ENCODE data around the gene ARAP3.

The ARAP3 gene

DNA sequence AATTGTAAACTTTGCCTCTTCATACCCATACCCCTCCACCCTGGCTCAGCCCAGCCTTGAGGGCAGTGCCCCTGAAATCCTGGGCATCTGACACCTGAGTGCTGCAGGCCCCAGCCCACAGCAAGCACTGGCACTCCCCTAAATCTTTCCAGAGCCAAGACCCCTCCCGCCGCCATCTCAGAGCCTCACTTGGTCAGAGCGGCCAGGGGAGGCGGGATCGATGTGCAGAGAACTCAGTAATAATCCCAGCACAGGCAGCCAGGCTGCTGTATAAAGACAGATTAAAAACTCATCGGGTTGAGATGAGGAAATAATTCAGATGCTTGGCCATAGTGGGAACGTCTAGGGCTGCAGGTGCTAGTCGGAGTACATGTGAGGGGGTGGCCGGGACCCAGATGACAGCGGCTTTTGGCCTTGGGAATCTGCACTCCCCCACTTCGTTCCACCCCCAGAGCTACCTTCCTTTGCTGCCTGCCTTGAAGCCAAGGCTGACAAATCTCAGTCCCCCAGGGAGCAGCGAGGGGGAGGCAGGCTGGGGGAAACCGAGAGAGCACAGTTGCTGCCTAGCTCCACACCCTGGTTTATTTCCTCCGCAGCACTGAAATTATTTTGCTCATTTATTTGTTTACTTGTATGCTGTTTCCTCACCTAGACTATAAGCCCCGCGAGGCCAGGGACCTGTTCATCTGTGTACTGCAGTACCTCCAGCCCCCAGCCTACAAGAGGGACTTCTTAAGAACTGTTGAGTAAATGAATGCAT lies 19.5 kb upstream of the ARAP3 start:
- in situ Hi-C loops (cut with MboI; ENCODE audit: low sequenced_read_pairs), result loop anchor here (10.0 kb wide), 1 partner anchor 113 kb away; no protein-coding TSS in a partner anchor

DNA sequence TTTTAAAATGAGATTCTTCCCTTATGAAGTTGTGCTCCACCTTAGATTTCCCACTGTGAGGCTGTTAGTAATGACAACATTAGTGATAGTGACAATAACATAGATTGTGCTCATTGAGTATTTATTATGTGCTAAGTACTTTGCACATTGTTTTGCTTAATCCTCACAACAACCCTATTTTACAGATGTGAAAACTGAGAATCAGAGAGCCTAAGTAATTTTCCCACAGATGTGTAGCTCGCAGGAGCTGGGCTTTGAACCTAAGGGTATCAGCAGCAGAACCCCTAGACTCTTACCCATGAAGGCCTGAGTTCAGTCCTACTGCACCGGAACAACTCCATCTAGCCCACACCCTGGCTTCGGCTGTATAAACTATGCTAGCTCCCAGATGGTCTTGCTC lies 15.6 kb upstream of the ARAP3 start:
- in situ Hi-C loops (cut with MboI; ENCODE audit: low sequenced_read_pairs), result loop anchor here (10.0 to 25.0 kb wide), 2 partner anchors 265 to 447 kb away; partner anchors contain the start of genes PCDH12 and RNF14

DNA sequence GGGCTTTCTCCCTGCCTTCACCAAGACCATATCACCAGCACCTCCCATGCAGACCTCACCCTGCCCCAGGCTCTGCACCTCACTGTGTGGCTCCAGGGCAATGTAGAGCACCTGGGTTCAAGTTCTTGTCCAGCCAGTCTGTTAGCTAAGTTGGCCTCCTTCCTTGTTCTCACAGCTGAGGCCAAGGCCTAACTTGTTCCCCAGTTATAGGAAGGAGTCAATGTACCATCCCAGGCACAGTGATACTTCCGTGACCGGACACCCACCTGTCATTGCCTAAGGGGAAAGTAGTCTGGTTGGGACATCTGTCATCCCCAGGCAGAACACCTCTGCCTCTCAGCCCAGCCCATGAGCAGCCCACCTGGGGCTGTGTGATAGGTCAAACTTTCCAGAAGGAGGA lies 14.4 kb upstream of the ARAP3 start:
- in situ Hi-C loops (cut with MboI; ENCODE audit: low sequenced_read_pairs), result loop anchor here (10.0 to 25.0 kb wide), 2 partner anchors 266 to 448 kb away; partner anchors contain the start of genes PCDH12 and RNF14

GRCh38 chr5:141695627-141696215 lies 13.7 kb upstream of the ARAP3 start:
- in situ Hi-C loops (cut with MboI; ENCODE audit: low sequenced_read_pairs), result loop anchor here (10.0 to 25.0 kb wide), 2 partner anchors 267 to 449 kb away; partner anchors contain the start of genes PCDH12 and RNF14

- in situ Hi-C loops (cut with MboI; ENCODE audit: low sequenced_read_pairs), result loop anchor here (10.0 to 25.0 kb wide), 2 partner anchors 268 to 450 kb away; partner anchors contain the start of genes PCDH12 and RNF14
These were observed 12.4 kb upstream of the ARAP3 start for GRCh38 chr5:141694479-141694878.

DNA sequence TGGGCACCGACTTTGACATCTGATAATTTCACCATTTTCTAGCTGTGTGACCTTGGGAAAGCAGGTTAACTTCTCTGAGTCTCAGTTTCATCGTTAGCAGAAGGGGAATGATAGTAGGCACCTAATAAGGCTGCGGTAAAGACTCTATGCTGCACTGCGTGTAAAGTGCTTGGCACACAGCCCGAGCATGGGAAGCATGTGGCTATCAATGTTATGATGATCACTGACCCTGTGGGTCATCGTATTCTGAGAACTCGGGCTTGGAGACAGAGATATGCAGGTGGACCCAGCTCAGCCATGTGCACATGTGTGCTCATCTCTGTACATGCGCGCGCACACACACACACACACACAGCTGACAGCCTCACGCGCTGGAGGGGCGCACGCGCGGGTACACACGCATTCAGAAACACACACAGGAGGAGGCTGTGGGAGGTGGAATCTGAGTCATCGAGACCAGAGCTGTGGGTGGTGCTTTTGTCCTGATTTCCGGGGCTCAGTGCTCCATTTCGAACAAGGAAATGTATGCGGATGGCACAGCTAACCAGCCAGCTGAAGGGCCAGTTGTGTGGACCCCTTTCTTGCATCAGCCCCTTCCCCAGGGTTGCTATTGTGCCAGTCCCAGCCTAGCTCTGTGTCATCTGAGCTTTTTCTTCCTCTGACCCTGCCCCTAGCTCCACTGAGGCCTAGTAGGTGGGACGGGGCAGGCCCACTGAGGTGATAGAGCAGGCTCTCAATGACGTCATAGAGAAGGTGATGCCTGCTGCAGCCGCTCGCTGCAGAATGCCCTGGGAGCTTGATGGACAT lies 11.1 kb upstream of the ARAP3 start:
- in situ Hi-C loops (cut with MboI; ENCODE audit: low sequenced_read_pairs), result loop anchor here (10.0 to 25.0 kb wide), 2 partner anchors 269 to 452 kb away; partner anchors contain the start of genes PCDH12 and RNF14

DNA sequence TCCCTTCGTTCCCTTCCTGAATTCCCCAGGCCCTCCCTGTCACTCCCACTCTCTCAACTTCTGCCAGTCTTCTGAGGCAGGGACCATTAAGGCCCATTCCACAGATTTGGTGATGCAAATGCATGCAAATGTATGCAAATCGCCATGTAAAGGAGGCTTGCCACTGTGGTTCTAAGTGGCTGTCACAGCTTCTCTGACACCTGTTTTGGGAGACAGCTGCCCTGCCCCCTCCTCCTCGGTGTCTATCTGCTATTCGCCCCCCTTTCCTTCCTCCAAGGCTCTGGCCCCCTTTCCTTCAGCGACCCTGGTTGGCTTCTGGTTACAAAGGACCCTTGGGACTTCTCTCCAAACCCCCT lies 10.5 kb upstream of the ARAP3 start:
- in situ Hi-C loops (cut with MboI; ENCODE audit: low sequenced_read_pairs), result loop anchor here (10.0 to 25.0 kb wide), 2 partner anchors 270 to 452 kb away; partner anchors contain the start of genes PCDH12 and RNF14

- in situ Hi-C loops (cut with MboI; ENCODE audit: low sequenced_read_pairs), result loop anchor here (10.0 to 25.0 kb wide), 2 partner anchors 270 to 453 kb away; partner anchors contain the start of genes PCDH12 and RNF14
These were observed 10.0 kb upstream of the ARAP3 start for GRCh38 chr5:141691867-141692532.

DNA sequence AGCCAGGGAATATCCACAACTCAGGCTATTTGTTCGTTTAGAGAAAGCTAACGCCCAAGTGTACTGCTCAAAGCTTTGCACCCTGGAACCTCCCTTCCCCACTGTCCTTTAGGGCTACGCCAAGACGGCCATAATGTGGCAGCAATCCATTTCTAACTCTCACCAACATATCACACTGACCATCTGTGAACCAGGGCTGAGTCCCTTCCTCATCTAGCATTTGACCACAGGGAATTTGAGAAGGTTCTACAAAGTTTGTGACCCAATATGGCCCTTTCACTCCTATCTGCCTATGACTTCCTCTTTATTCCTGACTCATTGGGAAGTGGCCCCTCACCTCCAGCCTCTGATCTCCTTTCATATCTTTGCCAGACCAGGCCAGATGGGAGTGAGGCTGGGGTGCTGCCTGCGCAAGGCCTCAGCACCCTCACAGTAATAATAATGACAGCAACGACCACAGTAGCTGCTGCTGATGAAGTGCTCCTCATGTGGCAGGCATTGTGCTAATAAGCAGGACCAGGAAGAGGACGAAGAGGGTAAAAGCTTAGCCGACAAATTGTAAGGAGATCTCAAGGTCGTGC lies 9.3 kb upstream of the ARAP3 start:
- in situ Hi-C loops (cut with MboI; ENCODE audit: low sequenced_read_pairs), result loop anchor here (10.0 to 25.0 kb wide), 2 partner anchors 271 to 453 kb away; partner anchors contain the start of genes PCDH12 and RNF14

- in situ Hi-C loops (cut with MboI; ENCODE audit: low sequenced_read_pairs), result loop anchor here (25.0 kb wide), 1 partner anchor 275 kb away; the partner anchor contains the start of genes PCDH12 and RNF14
These were observed 4.8 kb upstream of the ARAP3 start for GRCh38 chr5:141686648-141687416.

DNA sequence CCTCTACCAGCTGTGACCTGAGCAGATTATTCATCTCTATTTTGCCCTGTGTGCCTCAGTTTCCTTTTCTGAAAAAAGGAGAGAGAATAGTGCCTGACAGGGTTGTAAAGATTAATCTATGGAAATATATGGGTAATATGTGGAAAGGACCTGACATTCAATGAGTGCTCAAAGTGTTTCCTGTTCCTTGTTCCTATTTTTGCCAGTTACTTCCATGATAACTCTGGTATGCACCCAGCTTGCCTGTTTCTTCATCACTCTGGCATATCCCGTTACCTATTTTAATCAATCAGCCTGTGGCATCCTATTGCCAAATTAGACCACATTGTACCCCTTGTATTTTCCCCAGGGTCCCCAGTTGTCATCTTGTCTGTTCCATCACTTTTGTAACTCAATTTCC lies 3.6 kb upstream of the ARAP3 start:
- in situ Hi-C loops (cut with MboI; ENCODE audit: low sequenced_read_pairs), result loop anchor here (25.0 kb wide), 1 partner anchor 277 kb away; the partner anchor contains the start of genes PCDH12 and RNF14

- in situ Hi-C loops (cut with MboI; ENCODE audit: low sequenced_read_pairs), result loop anchor here (25.0 kb wide), 1 partner anchor 279 kb away; the partner anchor contains the start of genes PCDH12 and RNF14
These were observed 1.6 kb upstream of the ARAP3 start for GRCh38 chr5:141683596-141684141.

DNA sequence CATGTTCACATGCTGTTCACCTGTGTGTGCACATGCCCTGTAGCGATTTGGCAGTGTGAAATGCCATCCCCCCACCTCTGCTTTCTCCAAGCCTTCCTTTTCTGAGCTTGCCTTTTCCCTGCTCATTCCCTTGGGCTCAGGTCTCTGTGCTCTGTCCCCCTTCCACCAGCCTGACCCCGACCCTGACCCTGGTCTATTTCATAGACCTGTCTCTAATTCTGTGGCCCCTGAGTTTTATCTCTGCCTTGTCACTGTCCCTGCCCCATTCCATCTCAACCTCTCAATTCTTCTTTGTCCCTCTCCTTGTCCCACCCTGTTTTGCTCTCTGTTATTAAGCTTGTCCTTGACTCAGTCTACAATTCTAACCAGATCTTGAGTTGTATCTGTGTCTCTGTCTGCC lies 735 bp downstream of the ARAP3 start:
- in situ Hi-C loops (cut with MboI; ENCODE audit: low sequenced_read_pairs), result loop anchor here (25.0 kb wide), 1 partner anchor 281 kb away; the partner anchor contains the start of genes PCDH12 and RNF14

- in situ Hi-C loops (cut with MboI; ENCODE audit: low sequenced_read_pairs), result loop anchor here (25.0 kb wide), 1 partner anchor 282 kb away; the partner anchor contains the start of genes PCDH12 and RNF14
These were observed 1.3 kb downstream of the ARAP3 start for GRCh38 chr5:141680751-141681201.

- in situ Hi-C loops (cut with MboI; ENCODE audit: low sequenced_read_pairs), result loop anchor here (25.0 kb wide), 1 partner anchor 282 kb away; the partner anchor contains the start of genes PCDH12 and RNF14
These were observed 1.9 kb downstream of the ARAP3 start for GRCh38 chr5:141680178-141680577.

- in situ Hi-C loops (cut with MboI; ENCODE audit: low sequenced_read_pairs), result loop anchor here (25.0 kb wide), 1 partner anchor 285 kb away; the partner anchor contains the start of genes PCDH12 and RNF14
These were observed 4.6 kb downstream of the ARAP3 start for GRCh38 chr5:141677415-141677814.

DNA sequence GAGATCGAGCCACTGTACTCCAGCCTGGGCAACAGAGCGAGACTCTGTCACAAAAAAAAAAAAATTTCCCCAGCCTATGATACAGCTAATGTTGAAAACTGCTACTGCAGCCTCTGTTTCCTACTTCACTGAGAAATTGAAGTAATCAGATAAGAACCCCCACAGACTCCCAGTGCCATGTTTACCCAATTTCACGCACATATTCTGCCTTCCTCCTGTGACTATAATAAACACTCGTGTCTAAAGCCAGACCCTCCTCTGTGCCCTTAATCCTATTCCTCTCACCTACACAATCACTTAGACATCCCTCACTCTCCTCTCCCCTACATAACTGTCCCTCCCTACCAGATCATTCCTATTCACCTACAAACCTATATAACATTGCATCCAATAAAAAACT lies 6.4 kb downstream of the ARAP3 start:
- in situ Hi-C loops (cut with MboI; ENCODE audit: low sequenced_read_pairs), result loop anchor here (25.0 kb wide), 1 partner anchor 287 kb away; the partner anchor contains the start of genes PCDH12 and RNF14

- in situ Hi-C loops (cut with MboI; ENCODE audit: low sequenced_read_pairs), result loop anchor here (25.0 kb wide), 1 partner anchor 288 kb away; the partner anchor contains the start of genes PCDH12 and RNF14
These were observed 7.3 kb downstream of the ARAP3 start for GRCh38 chr5:141674747-141675146.

Measured in HL-60/S4 treated with phorbol 12-myristate 13-acetate at 8.2 ng/mL for 4 days and 3 days (cell line).